HFFc6 (cell line): ENCODE measurements around the gene EIF4A3. TPM values are rescaled to one million over a fixed set of nuclear protein-coding genes. Genes with fewer than 3 reads are reported as not detected.
"Not testable (repeated sequence)": the region's sequence is repeated elsewhere in the genome, so short reads cannot be mapped to it uniquely, and the experiment has no call there.

Source experiments
- DNase-seq: peaks from one replicate; pipeline ENCODE4 v3.0.0-alpha.2; 2018
- H3K27ac Mint-ChIP-seq: 2 replicates; pipeline ENCODE4 v1.8.0; 2020; ENCODE audit warnings: mild to moderate bottlenecking, mixed read lengths
- H3K27me3 Mint-ChIP-seq: 2 replicates; pipeline ENCODE4 v1.8.0; 2021; ENCODE audit warnings: mild to moderate bottlenecking, moderate library complexity, mixed read lengths; ENCODE audit not compliant: insufficient read depth
- H3K36me3 Mint-ChIP-seq: 2 replicates; pipeline ENCODE4 v1.8.0; 2021; ENCODE audit warnings: low read depth, mixed read lengths
- H3K4me1 Mint-ChIP-seq: 2 replicates; pipeline ENCODE4 v1.8.0; 2020; ENCODE audit warnings: low read depth, mixed read lengths
- H3K4me3 Mint-ChIP-seq: 2 replicates; pipeline ENCODE4 v1.8.0; 2020; ENCODE audit warnings: mild to moderate bottlenecking, moderate library complexity, mixed read lengths
- H3K9me3 Mint-ChIP-seq: 2 replicates; pipeline ENCODE4 v1.8.0; 2020; ENCODE audit warnings: mild to moderate bottlenecking, mixed read lengths
- CTCF ChIP-seq: fragments of 200-600 bp; sonication (generic); IDR thresholded peaks from 2 replicates; pipeline ENCODE4 v1.5.0; 2021; ENCODE audit warnings: antibody characterized with exemption, mild to moderate bottlenecking
- total RNA-seq, 6 experiments: library from RNA; stranded (reverse); fragmentation: NEBNext Ultra II Directional; extraction: Animal tissue kit (Norgen Biotek cat#: 25700); gene quantifications; 2 replicates in 1 of 6; 3 replicates in 5 of 6; pipeline ENCODE4 v1.2.3, GENCODE V29; 2021

Gene EIF4A3
- total RNA-seq, 6 experiments from 2014 or later = 80.8 to 99.8 (median 88.4) TPM

- TF ChIP-seq CTCF = no peak
- no peak for DNase-seq
- no peak overlapping the region for H3K4me3 Mint-ChIP-seq
- peaks cover 21% of the 10 kb centered on the region for H3K27me3 Mint-ChIP-seq
- H3K36me3 Mint-ChIP-seq = no peaks in the 10 kb centered on the region
- H3K27ac Mint-ChIP-seq = no peak overlapping the region
- H3K9me3 Mint-ChIP-seq = no peaks in the 10 kb centered on the region
- H3K4me1 Mint-ChIP-seq = peaks cover 11% of the 10 kb centered on the region
Observed at GRCh38 chr17:80096561-80097021, 50.3 kb downstream of the EIF4A3 start.

- DNase-seq = no peak
- no peaks in the 10 kb centered on the region for H3K9me3 Mint-ChIP-seq
- H3K27me3 Mint-ChIP-seq = peaks cover 22% of the 10 kb centered on the region
- H3K4me3 Mint-ChIP-seq = no peak overlapping the region
- no peak overlapping the region for H3K27ac Mint-ChIP-seq
- TF ChIP-seq CTCF = no peak
- H3K36me3 Mint-ChIP-seq = no peaks in the 10 kb centered on the region
- H3K4me1 Mint-ChIP-seq = peaks cover 9% of the 10 kb centered on the region
Observed at GRCh38 chr17:80095844-80096475, 51.0 kb downstream of the EIF4A3 start.

- DNase-seq = no peak
- TF ChIP-seq CTCF = no peak
- Mint-ChIP-seq H3K27me3 (peaks cover 22% of the 10 kb centered on the region), H3K9me3 (no peaks in the 10 kb centered on the region), H3K27ac (no peak overlapping the region), H3K4me3 (no peak overlapping the region), H3K4me1 (peaks cover 2% of the 10 kb centered on the region), H3K36me3 (no peaks in the 10 kb centered on the region)
Observed at GRCh38 chr17:80095038-80095843, 51.7 kb downstream of the EIF4A3 start.

- peaks cover 26% of the 10 kb centered on the region for H3K27me3 Mint-ChIP-seq
- H3K36me3 Mint-ChIP-seq = no peaks in the 10 kb centered on the region
- TF ChIP-seq CTCF = no peak
- no peaks in the 10 kb centered on the region for H3K4me1 Mint-ChIP-seq
- no peaks in the 10 kb centered on the region for H3K9me3 Mint-ChIP-seq
- H3K4me3 Mint-ChIP-seq = no peak overlapping the region
- no peak for DNase-seq
- H3K27ac Mint-ChIP-seq = no peak overlapping the region
Observed at GRCh38 chr17:80092959-80093358, 54.0 kb downstream of the EIF4A3 start.

- no peaks in the 10 kb centered on the region for H3K9me3 Mint-ChIP-seq
- TF ChIP-seq CTCF = no peak
- no peak for DNase-seq
- no peak overlapping the region for H3K27ac Mint-ChIP-seq
- H3K4me1 Mint-ChIP-seq = no peaks in the 10 kb centered on the region
- no peak overlapping the region for H3K4me3 Mint-ChIP-seq
- peaks cover 26% of the 10 kb centered on the region for H3K27me3 Mint-ChIP-seq
- no peaks in the 10 kb centered on the region for H3K36me3 Mint-ChIP-seq
Observed at GRCh38 chr17:80091376-80091775, 55.6 kb downstream of the EIF4A3 start.

GRCh38 chr17:80090164-80090563, 56.8 kb downstream of the EIF4A3 start:
- H3K27me3 Mint-ChIP-seq = peaks cover 28% of the 10 kb centered on the region
- H3K9me3 Mint-ChIP-seq, H3K27ac Mint-ChIP-seq, DNase-seq, H3K36me3 Mint-ChIP-seq, H3K4me3 Mint-ChIP-seq, H3K4me1 Mint-ChIP-seq: not testable (repeated sequence)
